GM12873 (cell line): ENCODE measurements around the gene LHPP.

Source experiments
- CTCF ChIP-seq: IDR thresholded peaks from 2 replicates; pipeline ENCODE4 v1.5.1; 2012; ENCODE audit warnings: low read depth, mild to moderate bottlenecking, moderate library complexity, low read length, control low read depth; ENCODE audit not compliant: insufficient read depth; ENCODE audit errors: missing control alignments

Gene LHPP

GRCh38 chr10:124652200-124652599, 190.6 kb downstream of the LHPP start:
- TF ChIP-seq CTCF: no peak

- TF ChIP-seq CTCF: no peak
These were observed 191.1 kb downstream of the LHPP start for GRCh38 chr10:124652701-124653100.

DNA sequence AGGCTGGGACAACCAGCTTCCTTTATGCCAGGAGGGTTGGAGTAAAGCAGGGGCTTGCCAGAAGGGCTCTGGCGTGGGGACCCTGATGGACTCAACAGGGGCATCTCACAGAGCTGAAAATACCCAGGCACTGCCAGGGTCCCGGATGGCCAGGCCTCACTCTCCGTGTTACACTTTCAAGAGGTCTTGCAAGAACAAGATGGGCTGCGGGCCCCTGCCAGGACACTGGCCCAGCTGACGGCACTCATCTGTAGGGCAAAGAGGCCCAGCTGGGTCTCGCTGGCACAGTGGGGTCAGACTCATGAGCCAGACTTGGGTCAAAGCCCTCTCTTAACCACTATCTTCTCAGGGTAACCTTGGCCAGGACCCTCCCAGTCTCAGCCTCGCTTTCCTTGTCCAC, 191.7 kb downstream of the LHPP start:
- TF ChIP-seq CTCF: no peak

- TF ChIP-seq CTCF: no peak
These were observed 192.4 kb downstream of the LHPP start for GRCh38 chr10:124653811-124654651.

- no peak for TF ChIP-seq CTCF
These were observed 193.1 kb downstream of the LHPP start for GRCh38 chr10:124654686-124655085.

DNA sequence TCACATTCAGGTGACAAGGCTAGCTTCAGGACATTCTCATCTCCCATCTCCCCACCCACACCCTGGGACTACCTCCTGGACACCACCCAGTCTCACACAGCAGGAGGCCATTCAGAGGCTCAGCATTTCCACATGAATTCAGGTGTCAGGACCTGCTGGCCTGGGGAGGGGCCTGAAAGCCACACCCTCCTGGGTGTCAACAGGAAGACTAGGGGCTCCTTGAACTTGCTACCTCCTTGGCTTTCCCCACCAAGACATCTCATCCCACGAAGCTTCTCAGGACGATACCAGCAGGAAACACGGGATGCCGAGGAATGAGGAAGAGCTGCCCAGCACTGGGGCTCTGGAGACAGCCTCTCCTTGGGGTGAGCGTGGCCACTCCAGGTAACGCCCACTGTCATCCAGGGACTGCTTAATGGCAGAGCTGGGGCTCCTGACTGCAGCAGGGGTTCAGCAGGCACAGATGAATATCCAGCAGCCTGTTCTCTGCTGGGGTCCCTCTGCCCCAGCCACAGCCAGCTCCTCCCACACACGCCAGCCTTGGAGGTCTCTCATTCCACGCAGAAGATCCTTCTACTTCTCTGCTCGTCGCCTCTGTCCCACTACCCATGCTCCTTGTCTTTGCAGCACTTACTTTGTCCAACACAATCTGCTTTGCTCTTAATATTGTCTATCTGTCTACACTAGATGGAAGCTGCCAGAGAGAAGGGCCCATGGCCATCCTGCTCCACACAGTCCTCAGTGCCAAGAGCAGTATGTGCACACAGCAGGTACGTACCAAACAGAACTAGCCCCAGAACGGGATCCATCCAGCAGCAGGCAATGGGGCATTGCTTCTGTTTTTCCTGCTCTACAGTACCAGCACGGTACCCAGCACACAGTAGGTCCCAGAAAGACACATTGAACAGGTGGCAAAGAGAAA, 193.8 kb downstream of the LHPP start:
- TF ChIP-seq CTCF: no peak

DNA sequence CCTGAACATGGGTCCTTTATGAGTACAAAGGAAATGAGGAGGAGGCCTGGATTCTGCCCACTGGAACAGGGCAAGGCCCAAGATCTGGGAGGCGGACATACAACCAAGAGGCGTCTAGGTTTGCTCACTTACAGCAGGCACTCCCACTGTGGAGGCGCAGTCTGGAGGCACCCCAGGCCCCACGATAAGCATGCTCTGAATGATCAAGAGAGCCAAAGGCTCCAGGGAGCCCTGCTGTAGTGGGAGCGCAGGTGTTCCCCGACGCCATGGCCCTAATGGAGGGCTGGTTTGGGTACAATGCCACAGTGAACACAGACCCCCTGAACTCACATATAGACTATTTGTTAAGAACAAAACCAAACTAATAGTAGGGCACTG, 194.5 kb downstream of the LHPP start:
- TF ChIP-seq CTCF: no peak
